ENCODE measurements around the gene GPC5. TPM values are rescaled to one million over a fixed set of nuclear protein-coding genes. Genes with fewer than 3 reads are reported as not detected.

Gene GPC5
- total and polyA plus RNA-seq, 9 of the 15 experiments (the other 6 are each of a cell fraction or from before 2014, with no cell fraction given) = 0.18 to 0.27 TPM; not detected in 7

- no peak overlapping the region for H3K9ac ChIP-seq (ENCODE audit: insufficient read depth in 1 of 2, low read depth in 2 of 2, low read length in 2 of 2)
- TF ChIP-seq NFE2L1 (tag; IDR thresholded peaks at IDR 0.05; ENCODE audit: borderline replicate concordance, low read depth) = no peak
- 0 out of 2 replicates have a peak, but pooled peaks have one; percentile 7 for TF ChIP-seq ZNF354B (CRISPR knock-in tag; IDR thresholded peaks at IDR 0.05)
- TF ChIP-seq ARID4B (CRISPR knock-in tag; IDR thresholded peaks at IDR 0.05) = no peak
- TF ChIP-seq HMGXB4 (CRISPR knock-in tag; IDR thresholded peaks at IDR 0.05) = peak; percentile 0; the same call in 1 of the 2 replicates
- no peak for TF ChIP-seq ZNF589 (CRISPR knock-in tag; IDR thresholded peaks at IDR 0.05; ENCODE audit: low read depth)
- TF ChIP-seq ZNF124 (CRISPR knock-in tag; IDR thresholded peaks at IDR 0.05) = peak; percentile 68; the same call in 1 of the 2 replicates
- no peak for TF ChIP-seq PRMT5 (CRISPR knock-in tag; IDR thresholded peaks at IDR 0.05)
- TF ChIP-seq GTF2A2 (tag; IDR thresholded peaks at IDR 0.05) = no peak
- TF ChIP-seq, protein P1, sequence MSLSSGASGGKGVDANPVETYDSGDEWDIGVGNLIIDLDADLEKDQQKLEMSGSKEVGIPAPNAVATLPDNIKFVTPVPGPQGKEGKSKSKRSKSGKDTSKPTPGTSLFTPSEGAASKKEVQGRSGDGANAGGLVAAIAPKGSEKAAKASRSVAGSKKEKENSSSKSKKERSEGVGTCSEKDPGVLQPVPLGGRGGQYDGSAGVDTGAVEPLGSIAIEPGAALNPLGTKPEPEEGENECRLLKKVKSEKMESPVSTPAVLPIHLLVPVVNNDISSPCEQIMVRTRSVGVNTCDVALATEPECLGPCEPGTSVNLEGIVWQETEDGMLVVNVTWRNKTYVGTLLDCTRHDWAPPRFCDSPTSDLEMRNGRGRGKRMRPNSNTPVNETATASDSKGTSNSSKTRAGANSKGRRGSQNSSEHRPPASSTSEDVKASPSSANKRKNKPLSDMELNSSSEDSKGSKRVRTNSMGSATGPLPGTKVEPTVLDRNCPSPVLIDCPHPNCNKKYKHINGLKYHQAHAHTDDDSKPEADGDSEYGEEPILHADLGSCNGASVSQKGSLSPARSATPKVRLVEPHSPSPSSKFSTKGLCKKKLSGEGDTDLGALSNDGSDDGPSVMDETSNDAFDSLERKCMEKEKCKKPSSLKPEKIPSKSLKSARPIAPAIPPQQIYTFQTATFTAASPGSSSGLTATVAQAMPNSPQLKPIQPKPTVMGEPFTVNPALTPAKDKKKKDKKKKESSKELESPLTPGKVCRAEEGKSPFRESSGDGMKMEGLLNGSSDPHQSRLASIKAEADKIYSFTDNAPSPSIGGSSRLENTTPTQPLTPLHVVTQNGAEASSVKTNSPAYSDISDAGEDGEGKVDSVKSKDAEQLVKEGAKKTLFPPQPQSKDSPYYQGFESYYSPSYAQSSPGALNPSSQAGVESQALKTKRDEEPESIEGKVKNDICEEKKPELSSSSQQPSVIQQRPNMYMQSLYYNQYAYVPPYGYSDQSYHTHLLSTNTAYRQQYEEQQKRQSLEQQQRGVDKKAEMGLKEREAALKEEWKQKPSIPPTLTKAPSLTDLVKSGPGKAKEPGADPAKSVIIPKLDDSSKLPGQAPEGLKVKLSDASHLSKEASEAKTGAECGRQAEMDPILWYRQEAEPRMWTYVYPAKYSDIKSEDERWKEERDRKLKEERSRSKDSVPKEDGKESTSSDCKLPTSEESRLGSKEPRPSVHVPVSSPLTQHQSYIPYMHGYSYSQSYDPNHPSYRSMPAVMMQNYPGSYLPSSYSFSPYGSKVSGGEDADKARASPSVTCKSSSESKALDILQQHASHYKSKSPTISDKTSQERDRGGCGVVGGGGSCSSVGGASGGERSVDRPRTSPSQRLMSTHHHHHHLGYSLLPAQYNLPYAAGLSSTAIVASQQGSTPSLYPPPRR (CRISPR knock-in tag; IDR thresholded peaks at IDR 0.05; ENCODE audit: borderline replicate concordance) = no peak
- peak in 1 of 2 experiments; percentile 53; a peak in 1 of 3 replicates for TF ChIP-seq CBX3 (IDR thresholded peaks at IDR 0.05; ENCODE audit: borderline replicate concordance in 1 of 2, low read length in 2 of 2)
- no peak overlapping the region for H3K27ac ChIP-seq (ENCODE audit: extremely low read depth, low read depth, low read length)
- CTCF ChIA-PET (ENCODE audit: low intra/inter-chr PET ratio) = no interaction called here
- in situ Hi-C loops (cut with MboI) (no loop called here), intact Hi-C loops (cut with micrococcal nuclease) (no loop called here)
- no peaks in the 10 kb centered on the region for H3K9me1 ChIP-seq (ENCODE audit: control insufficient read depth, insufficient read depth, low read length)
- ATAC-seq (no peak), DNase-seq (ENCODE audit: extremely low read depth in 1 of 4, low spot score in 3 of 4) (no peak), FAIRE-seq (no peak)
- no peaks in the 10 kb centered on the region; the same call in 1 of the 2 replicates for H3K9me3 ChIP-seq (replicated peaks; ENCODE audit: control insufficient read depth, insufficient read depth, low read depth, low read length)
- no peak overlapping the region for H2AFZ ChIP-seq (ENCODE audit: low read depth, low read length)
- no peaks in the 10 kb centered on the region for H3K27me3 ChIP-seq (ENCODE audit: control insufficient read depth in 2 of 2, insufficient read depth in 2 of 2, low read length in 2 of 2)
- H3K4me1 ChIP-seq (replicated peaks in 1 of 2; ENCODE audit: control insufficient read depth in 2 of 2, insufficient read depth in 2 of 2, low read length in 2 of 2) = no peaks in the 10 kb centered on the region
- no peak overlapping the region for H3K4me3 ChIP-seq
- POLR2A ChIA-PET = interaction anchor here (1.0 to 2.2 kb wide), 2 partner anchors 13 to 41 kb away, joined by 3 to 5 read pairs; no protein-coding TSS in a partner anchor
- no TSS peak for BruUV-seq (replicated peaks)
- no peaks in the 10 kb centered on the region for H4K20me1 ChIP-seq (replicated peaks; ENCODE audit: control insufficient read depth, insufficient read depth, low read length)
- H3K36me3 ChIP-seq (ENCODE audit: control insufficient read depth, insufficient read depth, low read length) = no peaks in the 10 kb centered on the region
- no peaks in the 10 kb centered on the region for H3K79me2 ChIP-seq (ENCODE audit: control insufficient read depth, insufficient read depth, low read length)
- H3K4me2 ChIP-seq (ENCODE audit: insufficient read depth, low read length) = no peak overlapping the region
- under 1% methylated on average over 3 of the region's 3 CpGs for WGBS (ENCODE audit: insufficient coverage, low coverage, missing lambda C conversion rate)
Measured at GRCh38 chr13:91516799-91517198, 118.4 kb downstream of the GPC5 start.
